Measurements from ENCODE around the gene TSPEAR.

DNA sequence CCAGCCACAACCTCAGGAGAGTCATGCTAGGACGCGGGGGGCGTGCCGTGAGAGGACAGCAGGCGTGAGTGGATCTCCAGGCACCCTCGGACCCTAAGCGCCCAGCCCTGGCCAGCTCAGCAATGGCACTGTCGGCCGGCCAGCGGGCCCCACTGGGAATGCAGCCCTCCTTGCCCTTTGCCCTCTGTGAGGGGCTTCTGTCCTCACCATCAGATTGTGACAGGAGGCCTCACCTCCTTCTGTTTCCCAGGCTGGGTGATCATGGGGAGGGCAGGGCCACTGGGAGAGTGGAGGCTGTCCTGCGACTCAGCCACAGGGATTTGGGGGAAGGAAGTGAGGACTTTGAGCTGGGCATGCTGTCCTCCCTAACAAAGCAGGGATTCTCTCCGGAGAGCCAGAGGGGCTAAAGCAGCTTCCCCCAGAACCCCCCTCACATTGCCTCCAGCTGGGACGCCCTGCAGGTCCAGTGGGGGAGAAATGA lies 262.7 kb downstream of the TSPEAR start:
- TF ChIP-seq PPARA (CRISPR knock-in tag; IDR thresholded peaks at IDR 0.05; ENCODE audit: borderline replicate concordance) (no peak), BACH2 (CRISPR knock-in tag; IDR thresholded peaks at IDR 0.05; ENCODE audit: borderline replicate concordance) (no peak), ZC3H10 (CRISPR knock-in tag; IDR thresholded peaks at IDR 0.05) (no peak)
- TF ChIP-seq, protein P1, sequence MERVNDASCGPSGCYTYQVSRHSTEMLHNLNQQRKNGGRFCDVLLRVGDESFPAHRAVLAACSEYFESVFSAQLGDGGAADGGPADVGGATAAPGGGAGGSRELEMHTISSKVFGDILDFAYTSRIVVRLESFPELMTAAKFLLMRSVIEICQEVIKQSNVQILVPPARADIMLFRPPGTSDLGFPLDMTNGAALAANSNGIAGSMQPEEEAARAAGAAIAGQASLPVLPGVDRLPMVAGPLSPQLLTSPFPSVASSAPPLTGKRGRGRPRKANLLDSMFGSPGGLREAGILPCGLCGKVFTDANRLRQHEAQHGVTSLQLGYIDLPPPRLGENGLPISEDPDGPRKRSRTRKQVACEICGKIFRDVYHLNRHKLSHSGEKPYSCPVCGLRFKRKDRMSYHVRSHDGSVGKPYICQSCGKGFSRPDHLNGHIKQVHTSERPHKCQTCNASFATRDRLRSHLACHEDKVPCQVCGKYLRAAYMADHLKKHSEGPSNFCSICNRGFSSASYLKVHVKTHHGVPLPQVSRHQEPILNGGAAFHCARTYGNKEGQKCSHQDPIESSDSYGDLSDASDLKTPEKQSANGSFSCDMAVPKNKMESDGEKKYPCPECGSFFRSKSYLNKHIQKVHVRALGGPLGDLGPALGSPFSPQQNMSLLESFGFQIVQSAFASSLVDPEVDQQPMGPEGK (CRISPR knock-in tag; IDR thresholded peaks at IDR 0.05; ENCODE audit: borderline replicate concordance) = no peak

All from SK-N-SH treated with all-trans-retinoic acid at 6 μM for 48 hours (cell line).